Measurements from ENCODE around the gene DEFB132. TPM values are rescaled to one million over a fixed set of nuclear protein-coding genes. Genes with fewer than 3 reads are reported as not detected.

Gene DEFB132
- total and polyA plus RNA-seq, 2 of the 13 experiments (the other 11 are each of a cell fraction or from before 2014, with no cell fraction given), result not detected

GRCh38 chr20:298776-299391, 41.4 kb downstream of the DEFB132 start (continued):
- TF ChIP-seq IRF9 (CRISPR knock-in tag; IDR thresholded peaks at IDR 0.05; ENCODE audit: borderline replicate concordance), result peak; percentile 4; the same call in 1 of the 2 replicates
- no peak for TF ChIP-seq NFE2L1 (CRISPR knock-in tag; IDR thresholded peaks at IDR 0.05; ENCODE audit: borderline replicate concordance)
- TF ChIP-seq USF2 (IDR thresholded peaks at IDR 0.05; ENCODE audit: low read depth, low read length), result no peak
- TF ChIP-seq USF2 (CRISPR knock-in tag; IDR thresholded peaks at IDR 0.05; ENCODE audit: borderline replicate concordance), result no peak
- no peak for TF ChIP-seq ZNF777 (CRISPR knock-in tag; IDR thresholded peaks at IDR 0.05)
- no peak for TF ChIP-seq HCFC1 (IDR thresholded peaks at IDR 0.05; ENCODE audit: low read depth, low read length)
- TF ChIP-seq RBM39 (IDR thresholded peaks at IDR 0.05; ENCODE audit: low read depth, low read length, poor library complexity, severe bottlenecking), result no peak
- TF ChIP-seq HOXA7 (CRISPR knock-in tag; IDR thresholded peaks at IDR 0.05), result no peak
- TF ChIP-seq MEIS1 (CRISPR knock-in tag; IDR thresholded peaks at IDR 0.05; ENCODE audit: borderline replicate concordance), result no peak
- no peak for TF ChIP-seq GMEB2 (CRISPR knock-in tag; IDR thresholded peaks at IDR 0.05; ENCODE audit: low read depth)
- no peak for TF ChIP-seq BATF2 (CRISPR knock-in tag; IDR thresholded peaks at IDR 0.05)
- no peak for TF ChIP-seq TGIF2 (CRISPR knock-in tag; IDR thresholded peaks at IDR 0.05)
- TF ChIP-seq ZUFSP (CRISPR knock-in tag; IDR thresholded peaks at IDR 0.05; ENCODE audit: borderline replicate concordance), result no peak
- TF ChIP-seq PHF21A (CRISPR knock-in tag; IDR thresholded peaks at IDR 0.05), result 0 out of 2 replicates have a peak, but pooled peaks have one; percentile 12
- no peak for TF ChIP-seq ZNF75D (CRISPR knock-in tag; IDR thresholded peaks at IDR 0.05; ENCODE audit: borderline replicate concordance)
- TF ChIP-seq GATAD1 (CRISPR knock-in tag; IDR thresholded peaks at IDR 0.05), result no peak
- TF ChIP-seq ZBTB37 (CRISPR knock-in tag; IDR thresholded peaks at IDR 0.05), result no peak
- no peak for TF ChIP-seq ZNF615 (CRISPR knock-in tag; IDR thresholded peaks at IDR 0.05; ENCODE audit: borderline replicate concordance)
- 0 out of 2 replicates have a peak, but pooled peaks have one; percentile 4 for TF ChIP-seq BRD4 (CRISPR knock-in tag; IDR thresholded peaks at IDR 0.05)
- no peak for TF ChIP-seq ATAD3A (CRISPR knock-in tag; IDR thresholded peaks at IDR 0.05)
- TF ChIP-seq SMAD9 (CRISPR knock-in tag; IDR thresholded peaks at IDR 0.05), result no peak
- TF ChIP-seq NR2F6 (IDR thresholded peaks at IDR 0.05), result no peak
- no peak for TF ChIP-seq NR2F6 (CRISPR knock-in tag; IDR thresholded peaks at IDR 0.05)

Data from HepG2 (cell line).